ENCODE data around the gene USP32.
"Not testable (repeated sequence)": the region's sequence is repeated elsewhere in the genome, so short reads cannot be mapped to it uniquely, and the experiment has no call there.

USP32 gene

GRCh38 chr17:60218774-60219173, 173.2 kb downstream of the USP32 start:
- not testable (repeated sequence) for DNase-seq

GRCh38 chr17:60215895-60216294, 176.0 kb downstream of the USP32 start:
- not testable (repeated sequence) for DNase-seq

- DNase-seq, result not testable (repeated sequence)
Measured at GRCh38 chr17:60211282-60211681, 180.7 kb downstream of the USP32 start.

- DNase-seq, result not testable (repeated sequence)
Measured at GRCh38 chr17:60208302-60208701, 183.6 kb downstream of the USP32 start.

GRCh38 chr17:60205782-60206181, 186.2 kb downstream of the USP32 start:
- not testable (repeated sequence) for DNase-seq

GRCh38 chr17:60198630-60199029, 193.3 kb downstream of the USP32 start:
- not testable (repeated sequence) for DNase-seq

GRCh38 chr17:60194141-60194540, 197.8 kb downstream of the USP32 start:
- not testable (repeated sequence) for DNase-seq

GRCh38 chr17:60193482-60193881, 198.5 kb downstream of the USP32 start:
- DNase-seq, result no peak

- not testable (repeated sequence) for DNase-seq
Measured at GRCh38 chr17:60193032-60193431, 198.9 kb downstream of the USP32 start.

- DNase-seq, result not testable (repeated sequence)
Measured at GRCh38 chr17:60190032-60190431, 201.9 kb downstream of the USP32 start.

GRCh38 chr17:60188759-60189158, 203.2 kb downstream of the USP32 start:
- DNase-seq, result no peak

GRCh38 chr17:60186846-60187745, 204.8 kb downstream of the USP32 start:
- DNase-seq, result not testable (repeated sequence)

- not testable (repeated sequence) for DNase-seq
Measured at GRCh38 chr17:60186372-60186771, 205.6 kb downstream of the USP32 start.

GRCh38 chr17:60180380-60180779, 211.6 kb downstream of the USP32 start:
- not testable (repeated sequence) for DNase-seq

GRCh38 chr17:60178180-60178579, 213.8 kb downstream of the USP32 start:
- DNase-seq, result peak; percentile 56

- not testable (repeated sequence) for DNase-seq
Measured at GRCh38 chr17:60176763-60177162, 215.2 kb downstream of the USP32 start.

GRCh38 chr17:60174767-60175166, 217.2 kb downstream of the USP32 start:
- DNase-seq, result peak; percentile 12

- no peak for DNase-seq
Measured at GRCh38 chr17:60174035-60174434, 217.9 kb downstream of the USP32 start.

- no peak for DNase-seq
Measured at GRCh38 chr17:60173304-60173819, 218.6 kb downstream of the USP32 start.

- DNase-seq, result no peak
Measured at GRCh38 chr17:60171753-60172079, 220.2 kb downstream of the USP32 start.

GRCh38 chr17:60170835-60171752, 220.8 kb downstream of the USP32 start:
- DNase-seq, result peak; percentile 83

GRCh38 chr17:60169921-60170817, 221.8 kb downstream of the USP32 start:
- no peak for DNase-seq

Data from NCI-H345 (cell line).